GM23338 (cell line): ENCODE data around the gene EPHA10.

ENCODE experiments used
- CTCF ChIP-seq, 2 experiments: fragments of 200-600 bp in 1 of 2; sonication (generic) in 1 of 2; conservative IDR thresholded peaks; 2 replicates each; pipeline versions ENCODE4 v1.5.1 to v1.6.1; 2016 to 2017; ENCODE audit warnings: antibody characterized with exemption in 2 of 2, low read depth in 2 of 2, mild to moderate bottlenecking in 2 of 2, moderate library complexity in 1 of 2
- POLR2AphosphoS5 ChIP-seq: IDR thresholded peaks from 2 replicates; pipeline ENCODE4 v1.6.1; 2016; ENCODE audit warnings: antibody characterized with exemption, low read depth
- REST ChIP-seq: IDR thresholded peaks from one replicate; pipeline ENCODE4 v1.6.1; 2018; ENCODE audit warnings: antibody characterized with exemption; ENCODE audit not compliant: unreplicated experiment
- ZNF331 ChIP-seq: fragments of 250-450 bp; sonication (Bioruptor Pico); IDR thresholded peaks from 2 replicates; pipeline ENCODE4 v1.5.0; 2020; ENCODE audit warnings: low read depth, mild to moderate bottlenecking, moderate library complexity

- TF ChIP-seq CTCF (conservative IDR thresholded peaks at IDR 0.05; ENCODE audit: low read depth in 2 of 2) (no peak), ZNF331 (CRISPR knock-in tag) (no peak; the same call in 1 of the 2 replicates), REST (peak; percentile 98), POLR2AphosphoS5 (no peak)
These were observed 500 bp downstream of the EPHA10 start for GRCh38 chr1:37764414-37764825.
